NCI-H460 (cell line): ENCODE measurements around the gene VPS18. TPM values are rescaled to one million over a fixed set of nuclear protein-coding genes. Genes with fewer than 3 reads are reported as not detected.
"Not testable (repeated sequence)": the region's sequence is repeated elsewhere in the genome, so short reads cannot be mapped to it uniquely, and the experiment has no call there.

Source experiments
- DNase-seq: peaks from one replicate; pipeline ENCODE4 v3.0.0-alpha.2; 2016; ENCODE audit warnings: low read depth; ENCODE audit errors: extremely low read depth
- polyA plus RNA-seq: library from polyadenylated mRNA; depleted of rRNA; stranded (reverse); fragments of >200 nt; gene quantifications from 2 replicates; pipeline ENCODE4 v1.2.3, GENCODE V29; 2014; cell fraction: nucleus; rRNA removed
- total RNA-seq: library from RNA; depleted of rRNA; stranded (reverse); fragments of >200 nt; shearing (Covaris generic); gene quantifications from 2 replicates; pipeline ENCODE4 v1.2.3, GENCODE V29; 2014; rRNA removed

Gene VPS18
- total RNA-seq: 10.5 and 11.4 TPM in 2 replicates
- polyA plus RNA-seq: 8.9 and 9.9 TPM in 2 replicates

- peak; percentile 93 for DNase-seq
Measured at GRCh38 chr15:40893733-40894680, at the start of gene VPS18. Gene VPS18, plus strand, starts transcription at chr15:40894450. Its CDS starts 319 bp downstream, at chr15:40894769.

DNA sequence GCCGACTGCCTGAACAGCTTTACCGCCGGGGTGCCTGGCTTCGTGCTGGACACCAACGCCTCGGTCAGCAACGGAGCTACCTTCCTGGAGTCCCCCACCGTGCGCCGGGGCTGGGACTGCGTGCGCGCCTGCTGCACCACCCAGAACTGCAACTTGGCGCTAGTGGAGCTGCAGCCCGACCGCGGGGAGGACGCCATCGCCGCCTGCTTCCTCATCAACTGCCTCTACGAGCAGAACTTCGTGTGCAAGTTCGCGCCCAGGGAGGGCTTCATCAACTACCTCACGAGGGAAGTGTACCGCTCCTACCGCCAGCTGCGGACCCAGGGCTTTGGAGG is 49.6 kb upstream of the VPS18 start:
- no peak for DNase-seq

- DNase-seq: no peak
Measured at GRCh38 chr15:40845036-40845435, 49.2 kb upstream of the VPS18 start.

DNA sequence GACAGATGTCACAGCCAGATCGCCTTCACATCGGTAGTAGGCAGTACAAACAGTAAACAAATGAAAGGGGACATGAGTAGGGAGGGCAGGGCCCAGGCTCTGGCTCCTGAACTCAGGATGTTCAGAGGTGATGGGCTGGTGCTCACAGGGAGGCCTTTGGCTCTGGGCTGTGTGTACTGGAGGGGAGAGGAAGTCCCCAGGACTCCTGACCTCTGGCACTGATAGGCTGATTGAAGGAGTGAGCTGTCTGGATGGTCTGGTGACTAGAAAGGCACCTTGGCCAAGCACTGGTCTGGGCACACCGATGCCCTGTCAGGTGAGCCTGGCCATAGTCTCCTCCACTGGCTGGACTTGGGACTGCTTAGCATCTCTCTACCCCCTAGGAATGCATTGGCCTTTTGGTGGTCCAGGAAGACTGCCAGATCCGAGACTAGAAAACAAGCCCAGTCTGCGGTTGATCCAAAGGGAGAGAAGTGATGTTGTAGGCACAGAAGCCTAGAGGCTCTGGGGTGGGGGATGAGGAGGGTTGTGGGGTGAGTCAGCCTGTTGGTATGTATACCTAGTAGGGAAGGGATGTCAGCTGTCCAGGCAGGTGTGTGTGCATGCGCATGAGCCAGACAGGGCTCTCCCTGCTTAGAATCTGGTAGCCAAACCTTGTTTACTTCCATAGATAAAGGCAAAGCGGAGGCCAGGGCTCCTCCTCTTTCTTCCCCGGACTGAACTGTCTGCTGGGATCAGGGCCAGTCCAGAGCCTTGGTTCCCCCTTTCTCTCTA is 48.6 kb upstream of the VPS18 start:
- no peak for DNase-seq

DNA sequence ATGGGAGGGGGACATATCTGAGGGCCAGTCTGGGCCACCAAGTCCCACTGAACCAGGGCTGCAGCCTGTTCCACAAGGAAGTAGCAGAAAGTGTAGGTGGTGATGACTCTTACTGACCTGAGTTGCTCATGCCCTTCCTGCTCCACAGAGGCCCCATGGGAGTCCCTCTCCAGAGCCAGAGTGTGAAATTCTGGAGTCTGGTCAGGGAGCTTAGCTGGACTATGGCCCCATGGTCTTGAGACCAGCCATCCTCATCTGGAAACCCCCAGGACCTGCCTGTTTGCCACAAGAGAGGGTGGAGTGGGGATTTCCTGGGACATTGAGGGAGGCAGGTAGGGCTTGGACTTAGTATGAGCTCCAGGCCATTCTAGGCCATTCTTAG is 47.4 kb upstream of the VPS18 start:
- DNase-seq: no peak

GRCh38 chr15:40847223-40847961 is 46.9 kb upstream of the VPS18 start:
- DNase-seq: no peak

- DNase-seq: no peak
Measured at GRCh38 chr15:40850576-40851112, 43.6 kb upstream of the VPS18 start.

DNA sequence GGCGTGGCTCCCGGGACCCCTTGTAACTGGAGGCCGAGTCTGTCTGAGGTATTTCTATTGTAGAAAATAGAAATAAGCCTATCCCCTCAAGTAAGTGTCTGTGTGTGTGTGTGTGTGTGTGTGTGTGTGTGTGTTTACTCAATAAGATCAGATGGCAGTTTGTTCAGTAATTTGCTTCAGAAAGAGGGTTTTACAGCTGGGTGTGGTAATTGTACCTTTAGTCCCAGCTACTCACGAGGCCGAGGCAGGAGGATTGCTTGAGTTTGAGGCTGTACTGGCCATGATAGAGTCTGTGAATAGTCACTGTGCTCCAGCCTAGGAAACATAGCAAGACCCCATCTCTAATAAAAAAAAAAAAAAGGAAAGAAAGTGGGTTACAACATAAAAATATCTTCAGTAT is 41.7 kb upstream of the VPS18 start:
- DNase-seq: no peak

DNA sequence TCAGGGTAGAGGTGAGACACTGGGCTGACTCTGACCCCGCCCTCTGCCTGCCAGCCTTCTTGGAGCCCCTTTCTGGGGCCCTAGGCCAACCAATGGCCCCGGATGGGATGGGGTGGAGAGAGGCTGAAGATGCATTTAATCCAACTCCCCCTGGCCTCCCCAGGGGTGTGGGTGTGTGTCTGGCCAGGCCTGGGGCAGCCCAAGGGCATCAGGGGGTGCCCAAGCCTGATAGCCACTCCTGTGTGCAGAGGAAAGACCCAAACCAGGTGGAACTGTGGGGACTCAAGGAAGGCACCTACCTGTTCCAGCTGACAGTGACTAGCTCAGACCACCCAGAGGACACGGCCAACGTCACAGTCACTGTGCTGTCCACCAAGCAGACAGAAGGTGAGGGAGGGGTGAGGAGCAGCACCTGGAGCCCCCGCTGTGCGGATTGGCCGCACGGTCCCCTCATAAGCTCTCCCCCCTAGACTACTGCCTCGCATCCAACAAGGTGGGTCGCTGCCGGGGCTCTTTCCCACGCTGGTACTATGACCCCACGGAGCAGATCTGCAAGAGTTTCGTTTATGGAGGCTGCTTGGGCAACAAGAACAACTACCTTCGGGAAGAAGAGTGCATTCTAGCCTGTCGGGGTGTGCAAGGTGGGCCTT is 40.9 kb upstream of the VPS18 start:
- DNase-seq: no peak

GRCh38 chr15:40854161-40854560 is 40.1 kb upstream of the VPS18 start:
- no peak for DNase-seq

- no peak for DNase-seq
Measured at GRCh38 chr15:40855706-40856234, 38.5 kb upstream of the VPS18 start.

DNA sequence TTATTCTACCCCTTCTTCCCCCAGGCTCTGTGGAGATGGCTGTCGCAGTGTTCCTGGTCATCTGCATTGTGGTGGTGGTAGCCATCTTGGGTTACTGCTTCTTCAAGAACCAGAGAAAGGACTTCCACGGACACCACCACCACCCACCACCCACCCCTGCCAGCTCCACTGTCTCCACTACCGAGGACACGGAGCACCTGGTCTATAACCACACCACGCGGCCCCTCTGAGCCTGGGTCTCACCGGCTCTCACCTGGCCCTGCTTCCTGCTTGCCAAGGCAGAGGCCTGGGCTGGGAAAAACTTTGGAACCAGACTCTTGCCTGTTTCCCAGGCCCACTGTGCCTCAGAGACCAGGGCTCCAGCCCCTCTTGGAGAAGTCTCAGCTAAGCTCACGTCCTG is 37.5 kb upstream of the VPS18 start:
- DNase-seq: no peak

GRCh38 chr15:40857601-40858341 is 36.5 kb upstream of the VPS18 start:
- DNase-seq: peak; percentile 63

GRCh38 chr15:40858706-40859105 is 35.5 kb upstream of the VPS18 start:
- DNase-seq: no peak

DNA sequence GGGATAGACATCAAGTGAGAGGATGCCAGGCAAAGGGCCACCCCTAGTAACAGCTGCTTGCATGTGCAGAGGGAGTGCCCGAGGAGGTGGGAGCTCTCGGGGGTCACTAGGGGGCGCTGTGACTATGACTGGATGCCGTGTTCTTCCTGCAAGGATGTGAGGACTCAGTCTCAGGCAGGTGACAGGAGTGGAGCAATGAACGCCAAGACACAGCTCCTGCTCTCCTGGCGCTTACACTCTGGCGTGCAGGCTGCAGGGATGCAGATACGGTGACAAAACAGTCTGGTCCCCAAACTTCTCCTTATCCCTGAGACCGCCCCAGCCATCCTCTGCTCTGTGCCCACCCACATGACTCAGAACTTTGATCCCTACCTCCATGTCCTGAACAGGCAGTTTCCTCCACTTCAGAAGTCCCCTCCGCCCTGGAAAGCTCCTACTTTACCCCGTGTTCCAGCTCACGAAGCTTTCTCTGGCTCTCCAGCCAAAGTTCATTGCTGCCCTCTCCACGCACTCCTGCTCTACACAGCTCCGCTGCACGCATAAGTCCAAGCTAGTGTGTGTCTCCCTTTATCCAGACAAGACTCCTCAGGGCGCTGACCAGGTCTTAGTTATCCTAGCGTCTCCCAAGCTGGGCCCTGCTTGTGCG is 34.9 kb upstream of the VPS18 start:
- DNase-seq: peak; percentile 65

GRCh38 chr15:40861147-40861546 is 33.1 kb upstream of the VPS18 start:
- not testable (repeated sequence) for DNase-seq

DNA sequence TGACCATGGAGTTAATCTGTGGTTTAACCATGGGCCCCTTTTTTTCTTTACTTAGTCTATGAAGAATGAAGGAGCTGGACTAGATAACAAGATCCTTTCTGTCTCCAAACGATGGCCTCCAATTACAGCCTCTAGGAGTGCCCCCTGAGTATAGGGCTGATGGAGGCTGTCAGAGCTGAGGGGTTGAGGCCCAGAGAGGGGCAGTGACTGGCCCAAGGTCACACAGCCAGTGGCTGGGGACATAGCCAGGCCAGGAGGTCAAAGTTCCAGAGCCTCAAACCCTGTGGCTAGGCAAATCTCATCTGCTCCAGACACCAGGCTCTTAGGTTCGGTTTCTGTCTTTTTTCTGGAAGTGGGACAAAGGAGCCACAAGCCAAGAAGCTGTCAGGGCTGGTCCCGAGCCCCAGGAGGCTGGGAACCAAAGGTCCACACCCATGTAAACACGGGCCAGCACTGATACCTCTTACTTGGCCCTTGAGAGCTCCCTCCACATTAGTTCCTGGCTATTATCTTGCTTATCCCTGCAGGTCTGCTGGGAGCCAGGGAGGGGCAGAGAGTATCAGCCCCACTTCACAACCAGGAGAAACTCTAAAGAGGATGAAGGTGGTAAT is 30.5 kb upstream of the VPS18 start:
- DNase-seq: no peak

DNA sequence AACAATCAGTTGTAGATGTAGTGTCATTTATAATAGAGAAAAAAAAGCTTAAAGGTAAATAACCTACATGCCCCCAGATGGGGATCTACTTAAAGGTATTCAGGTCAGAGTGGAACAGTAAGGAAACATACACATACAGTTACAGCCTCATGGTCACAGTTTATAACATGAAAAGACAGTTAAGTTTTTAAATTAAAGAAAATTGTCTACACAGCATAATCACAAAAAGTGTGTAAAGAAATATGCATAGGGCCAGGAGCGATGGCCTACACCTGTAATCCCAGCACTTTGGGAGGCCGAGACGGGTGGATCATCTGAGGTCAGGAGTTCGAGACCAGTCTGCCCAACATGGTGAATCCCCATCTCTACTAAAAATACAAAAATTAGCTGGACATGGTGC is 27.1 kb upstream of the VPS18 start:
- DNase-seq: no peak
